ENCODE measurements around the gene RUNDC3A. TPM values are rescaled to one million over a fixed set of nuclear protein-coding genes. Genes with fewer than 3 reads are reported as not detected.

Gene RUNDC3A
- total and polyA plus RNA-seq, 7 donors, result 0.09 to 0.39 (median 0.16) TPM; not detected in 3

DNA sequence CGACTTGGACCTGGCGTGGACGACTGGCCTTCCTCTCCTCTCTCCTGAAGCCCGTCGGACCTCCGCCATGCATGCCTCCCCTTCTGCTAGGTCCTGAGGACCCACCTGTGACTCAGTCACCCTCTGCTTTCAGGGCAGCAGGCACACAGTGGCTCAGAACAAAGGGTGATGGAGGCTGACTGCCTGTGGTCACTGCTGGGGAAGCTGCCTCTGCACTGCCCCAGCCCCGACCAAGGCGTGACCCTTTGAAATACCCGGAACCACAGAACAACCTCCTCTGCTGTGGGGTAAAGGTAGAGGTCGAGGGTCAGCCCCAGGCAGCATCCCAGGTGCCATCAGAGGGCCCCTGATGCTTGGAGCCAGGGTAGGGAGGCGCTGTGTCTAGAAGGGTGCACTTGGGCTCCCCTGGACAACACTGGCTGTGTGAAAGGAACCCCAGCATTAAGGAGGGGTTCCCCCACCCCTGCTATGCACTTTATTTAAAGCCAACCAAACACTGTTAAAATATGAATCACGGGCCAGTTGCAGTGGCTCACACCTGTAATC is 27.9 kb upstream of the RUNDC3A start:
- intact Hi-C loops (cut with DNase I), result loop anchor here in 1 of 2 donors (5.0 kb wide), 2 partner anchors 33 to 48 kb away; no protein-coding TSS in a partner anchor

GRCh38 chr17:44281570-44281969 is 26.8 kb upstream of the RUNDC3A start:
- intact Hi-C loops (cut with DNase I), result loop anchor here in 1 of 2 donors (5.0 kb wide), 2 partner anchors 34 to 49 kb away; no protein-coding TSS in a partner anchor
- DNase-seq, result no peak
- Histone ChIP-seq H3K36me3 (ENCODE audit: insufficient read depth in 1 of 2, low read depth in 1 of 2) (no peaks in the 10 kb centered on the region), H3K27ac (no peak overlapping the region), H3K4me1 (no peaks in the 10 kb centered on the region), H3K4me3 (no peak overlapping the region), H3K27me3 (ENCODE audit: insufficient read depth in 3 of 3, low read length in 2 of 3) (no peaks in the 10 kb centered on the region), H3K9me3 (no peaks in the 10 kb centered on the region)
- WGBS, 3 donors, result 95 to 100% (median 98%) methylated on average over 2 of the region's 2 CpGs
- no peak for ATAC-seq
- TF ChIP-seq, protein P1, sequence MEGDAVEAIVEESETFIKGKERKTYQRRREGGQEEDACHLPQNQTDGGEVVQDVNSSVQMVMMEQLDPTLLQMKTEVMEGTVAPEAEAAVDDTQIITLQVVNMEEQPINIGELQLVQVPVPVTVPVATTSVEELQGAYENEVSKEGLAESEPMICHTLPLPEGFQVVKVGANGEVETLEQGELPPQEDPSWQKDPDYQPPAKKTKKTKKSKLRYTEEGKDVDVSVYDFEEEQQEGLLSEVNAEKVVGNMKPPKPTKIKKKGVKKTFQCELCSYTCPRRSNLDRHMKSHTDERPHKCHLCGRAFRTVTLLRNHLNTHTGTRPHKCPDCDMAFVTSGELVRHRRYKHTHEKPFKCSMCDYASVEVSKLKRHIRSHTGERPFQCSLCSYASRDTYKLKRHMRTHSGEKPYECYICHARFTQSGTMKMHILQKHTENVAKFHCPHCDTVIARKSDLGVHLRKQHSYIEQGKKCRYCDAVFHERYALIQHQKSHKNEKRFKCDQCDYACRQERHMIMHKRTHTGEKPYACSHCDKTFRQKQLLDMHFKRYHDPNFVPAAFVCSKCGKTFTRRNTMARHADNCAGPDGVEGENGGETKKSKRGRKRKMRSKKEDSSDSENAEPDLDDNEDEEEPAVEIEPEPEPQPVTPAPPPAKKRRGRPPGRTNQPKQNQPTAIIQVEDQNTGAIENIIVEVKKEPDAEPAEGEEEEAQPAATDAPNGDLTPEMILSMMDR (IDR thresholded peaks at IDR 0.05), result no peak

More for the DNA sequence above, 27.9 kb upstream of the RUNDC3A start:
- TF ChIP-seq, protein P1 (IDR thresholded peaks at IDR 0.05), result no peak
- DNase-seq, result no peak
- ATAC-seq, result no peak
- H3K27ac ChIP-seq, result peak overlapping the region; percentile 50
- H3K36me3 ChIP-seq (ENCODE audit: insufficient read depth in 1 of 2, low read depth in 1 of 2), result no peaks in the 10 kb centered on the region
- 72 to 85% (median 78%) methylated on average over 12 of the region's 12 CpGs for WGBS, 3 donors
- no peak overlapping the region for H3K4me3 ChIP-seq
- H3K27me3 ChIP-seq (ENCODE audit: insufficient read depth in 3 of 3, low read length in 2 of 3), result no peaks in the 10 kb centered on the region
- no peaks in the 10 kb centered on the region for H3K4me1 ChIP-seq
- H3K9me3 ChIP-seq, result no peaks in the 10 kb centered on the region

GRCh38 chr17:44282264-44282663 is 26.1 kb upstream of the RUNDC3A start:
- Histone ChIP-seq H3K27ac (no peak overlapping the region), H3K4me1 (no peaks in the 10 kb centered on the region), H3K36me3 (ENCODE audit: insufficient read depth in 1 of 2, low read depth in 1 of 2) (no peaks in the 10 kb centered on the region), H3K9me3 (no peaks in the 10 kb centered on the region), H3K27me3 (ENCODE audit: insufficient read depth in 3 of 3, low read length in 2 of 3) (no peaks in the 10 kb centered on the region), H3K4me3 (no peak overlapping the region)
- 80 to 91% (median 89%) methylated on average over 3 of the region's 3 CpGs for WGBS, 3 donors
- DNase-seq (no peak), ATAC-seq (no peak)
- TF ChIP-seq, protein P1 (IDR thresholded peaks at IDR 0.05), result no peak
- intact Hi-C loops (cut with DNase I), result loop anchor here in 1 of 2 donors (5.0 kb wide), 2 partner anchors 35 to 50 kb away; no protein-coding TSS in a partner anchor

DNA sequence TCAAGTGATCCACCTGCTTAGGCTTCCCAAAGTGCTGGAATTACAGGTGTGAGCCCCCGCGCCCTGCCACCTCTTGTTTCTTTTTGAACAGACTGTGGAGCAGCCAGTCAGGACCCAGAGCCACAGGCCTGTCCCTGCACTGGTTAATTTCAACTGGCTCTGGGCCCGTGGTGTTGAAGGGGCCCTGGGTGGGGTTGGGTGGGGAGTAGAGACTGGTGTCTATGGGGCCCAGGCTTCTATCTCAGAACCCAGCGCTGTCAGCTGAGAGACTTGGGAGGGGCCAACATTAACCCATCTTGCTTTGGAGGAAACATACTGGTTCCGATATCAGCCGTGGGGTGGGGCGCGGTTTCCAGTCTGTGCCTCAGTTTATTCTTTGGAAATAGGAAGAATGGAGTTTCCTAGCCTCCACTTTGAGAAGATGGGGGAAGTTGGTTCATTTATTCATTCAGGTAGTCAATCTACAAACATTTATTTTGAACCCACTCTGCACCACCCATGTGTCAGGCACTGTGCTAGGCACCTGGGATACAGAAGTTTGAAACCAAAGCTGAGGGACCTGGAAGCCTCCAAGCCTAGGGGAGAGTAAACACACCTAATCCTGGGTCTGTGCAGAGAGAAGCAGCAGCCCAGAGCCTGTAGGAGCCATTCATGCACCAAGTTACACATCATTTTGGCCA is 24.9 kb upstream of the RUNDC3A start:
- no peaks in the 10 kb centered on the region for H3K27me3 ChIP-seq (ENCODE audit: insufficient read depth in 3 of 3, low read length in 2 of 3)
- intact Hi-C loops (cut with DNase I), result loop anchor here in 1 of 2 donors (5.0 kb wide), 2 partner anchors 36 to 51 kb away; no protein-coding TSS in a partner anchor
- H3K9me3 ChIP-seq, result no peaks in the 10 kb centered on the region
- H3K4me1 ChIP-seq, result no peaks in the 10 kb centered on the region
- no peak for ATAC-seq
- H3K27ac ChIP-seq, result no peak overlapping the region
- WGBS, 3 donors, result 80 to 88% (median 80%) methylated on average over 8 of the region's 8 CpGs
- H3K4me3 ChIP-seq, result no peak overlapping the region
- H3K36me3 ChIP-seq (ENCODE audit: insufficient read depth in 1 of 2, low read depth in 1 of 2), result no peaks in the 10 kb centered on the region
- TF ChIP-seq, protein P1 (IDR thresholded peaks at IDR 0.05), result no peak
- no peak for DNase-seq

All from psoas muscle (tissue), 8 donors.